OCI-LY7 (cell line): ENCODE data around the gene SPRYD4.
"Not testable (repeated sequence)": the region's sequence is repeated elsewhere in the genome, so short reads cannot be mapped to it uniquely, and the experiment has no call there.

Source experiments
- CTCF ChIP-seq: fragments of 200-600 bp; sonication (generic); conservative IDR thresholded peaks from 2 replicates; pipeline ENCODE4 v1.5.1; 2014; ENCODE audit warnings: mild to moderate bottlenecking, antibody characterized with exemption, low read length, moderate library complexity, mixed read lengths
- EZH2phosphoT487 ChIP-seq: fragments of 200-600 bp; sonication (generic); IDR thresholded peaks from 2 replicates; pipeline ENCODE4 v1.6.1; 2018; ENCODE audit warnings: low read depth, borderline replicate concordance, mild to moderate bottlenecking, mixed run types, antibody characterized with exemption, low read length, moderate library complexity, mixed read lengths

- TF ChIP-seq CTCF, EZH2phosphoT487: not testable (repeated sequence)
Observed at GRCh38 chr12:56494106-56494415, 25.7 kb downstream of the SPRYD4 start.
